Fibroblast of peridontal ligament (primary cell): ENCODE results near the gene CSF3R.
A peak's percentile ranks its signal among the peaks of the same experiment; 100 is the strongest.
"Not testable (repeated sequence)": the region's sequence is repeated elsewhere in the genome, so short reads cannot be mapped to it uniquely, and the experiment has no call there.

Source experiments
- DNase-seq: peaks from one replicate; pipeline ENCODE4 v3.0.0-alpha.2; 2010; ENCODE audit errors: extremely low read depth

CSF3R gene

DNA sequence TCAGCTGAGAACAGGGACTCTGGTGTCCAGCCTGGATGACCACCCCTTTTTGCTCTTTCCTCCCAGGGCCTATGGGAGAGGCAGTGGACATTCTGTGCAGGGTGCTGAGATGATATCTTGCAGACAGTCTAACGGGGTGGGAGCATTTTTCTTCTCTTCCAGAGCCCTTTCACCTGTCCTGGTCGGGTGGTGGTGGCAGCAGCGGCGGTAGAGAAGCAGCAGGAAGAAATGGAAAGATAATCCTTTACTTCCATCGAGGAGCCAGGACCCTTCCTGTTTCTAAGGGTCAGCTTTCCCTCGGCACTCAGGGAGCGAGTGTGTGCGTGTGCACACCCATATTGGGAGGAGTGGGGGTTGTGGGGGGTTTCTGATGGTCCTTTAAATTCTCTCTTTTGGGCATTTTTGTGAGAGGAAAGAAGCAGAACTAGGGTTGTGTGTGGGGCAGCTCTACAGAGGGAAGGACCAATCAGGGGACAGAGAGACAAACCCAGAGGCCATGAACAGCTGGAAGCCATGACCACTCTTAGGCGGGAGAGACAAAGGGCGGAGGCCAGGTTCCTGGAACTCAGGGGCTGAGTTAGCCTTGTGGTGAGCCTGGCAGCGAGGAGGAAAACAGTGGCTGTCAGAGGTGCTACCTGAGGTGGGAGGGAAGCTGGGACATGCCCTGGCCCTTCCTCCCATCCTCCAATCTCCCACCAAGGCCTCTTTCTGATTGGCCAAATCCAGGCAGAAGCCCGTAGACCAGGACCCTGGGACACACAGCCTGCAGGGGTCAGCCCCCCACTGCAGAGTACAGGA lies 31.2 kb upstream of the CSF3R start:
- DNase-seq, result no peak

DNA sequence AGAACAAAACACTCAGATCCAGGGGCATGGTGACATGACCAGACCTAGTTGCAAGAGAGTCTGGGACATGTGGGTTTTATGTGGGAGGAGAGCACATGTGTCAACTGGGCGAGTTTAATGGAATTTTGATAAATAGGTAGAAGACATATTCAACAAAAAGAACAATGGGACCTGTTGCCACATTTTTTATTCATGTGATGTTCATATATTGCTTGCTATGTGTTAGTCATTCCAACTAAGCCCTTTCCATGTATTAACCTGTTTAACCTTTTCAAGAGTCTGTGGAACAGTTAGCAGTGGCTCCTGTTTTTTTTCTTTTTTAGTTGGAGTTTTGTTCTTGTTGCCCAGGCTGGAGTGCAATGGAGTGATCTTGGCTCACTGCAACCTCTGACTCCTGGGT lies 30.1 kb upstream of the CSF3R start:
- DNase-seq, result no peak

DNA sequence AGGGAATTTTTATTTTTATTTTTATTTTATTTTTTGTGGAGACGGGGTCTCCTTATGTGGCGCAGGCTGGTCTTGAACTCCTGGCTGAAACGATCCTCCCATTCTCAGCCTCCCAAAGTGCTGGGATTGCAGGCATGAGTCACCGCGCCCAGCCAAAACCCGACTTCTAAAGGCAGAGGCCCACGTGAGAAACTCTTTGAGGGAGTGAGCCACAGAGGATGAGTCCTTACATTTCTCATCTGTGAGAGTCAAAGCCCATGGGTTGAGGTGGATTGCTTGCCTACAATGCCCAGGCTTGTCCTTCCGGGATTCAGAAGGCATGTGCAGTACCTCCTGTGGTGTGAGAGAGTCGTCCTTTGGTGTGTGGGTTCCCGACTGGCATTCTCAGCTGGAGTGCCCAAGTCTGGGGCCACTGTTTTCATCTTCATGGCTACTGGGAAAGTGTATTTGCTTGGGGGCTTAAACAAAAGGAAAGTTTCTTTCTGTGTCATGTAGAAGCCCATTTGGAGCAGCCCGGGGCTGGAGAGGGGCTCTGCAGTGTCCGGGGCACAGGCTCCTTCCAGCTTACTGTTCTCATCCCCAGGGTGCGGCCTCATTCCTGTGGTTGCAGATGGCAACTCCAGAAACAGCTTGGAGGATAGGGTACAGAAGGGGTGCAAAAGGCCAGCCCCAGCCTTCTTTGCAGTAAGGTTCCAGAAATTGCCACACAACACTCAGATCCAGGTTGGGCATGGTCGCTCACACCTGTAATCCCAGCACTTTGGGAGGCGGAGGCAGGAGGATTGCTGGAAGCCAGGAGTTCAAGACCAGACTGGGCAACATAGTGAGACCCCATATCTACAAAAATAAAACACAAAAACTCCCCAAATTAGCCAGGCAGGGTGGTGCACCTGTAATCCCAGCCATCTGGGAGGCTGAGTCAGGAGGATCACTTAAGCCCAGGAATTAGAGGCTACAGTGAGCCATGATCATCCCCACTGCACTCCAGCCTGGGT lies 29.4 kb upstream of the CSF3R start:
- DNase-seq, result peak; percentile 13

- DNase-seq, result not testable (repeated sequence)
These were observed 28.5 kb upstream of the CSF3R start for GRCh38 chr1:36511220-36511619.

- DNase-seq, result no peak
These were observed 27.7 kb upstream of the CSF3R start for GRCh38 chr1:36510418-36510817.

DNA sequence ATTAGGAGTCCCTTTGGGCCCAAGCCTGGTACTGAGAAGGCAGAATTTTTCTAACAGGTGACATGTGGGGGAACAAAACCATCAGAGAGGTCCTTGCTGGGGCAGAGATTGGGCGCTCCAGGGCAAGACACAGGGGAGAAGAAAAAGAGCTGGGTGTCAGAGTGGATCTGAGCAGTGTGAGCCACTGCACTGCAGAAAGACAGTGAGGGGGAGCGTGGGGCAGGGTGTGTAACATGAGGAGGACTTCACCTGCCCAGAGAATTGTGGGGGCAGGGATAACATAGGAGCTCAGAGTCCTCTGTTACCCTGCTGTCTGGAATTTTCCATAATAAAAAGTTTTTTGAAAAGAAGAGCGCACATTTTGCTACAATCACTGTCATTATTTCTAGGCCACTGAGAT lies 25.5 kb upstream of the CSF3R start:
- DNase-seq, result no peak

GRCh38 chr1:36506276-36506920 lies 23.7 kb upstream of the CSF3R start:
- DNase-seq, result no peak

DNA sequence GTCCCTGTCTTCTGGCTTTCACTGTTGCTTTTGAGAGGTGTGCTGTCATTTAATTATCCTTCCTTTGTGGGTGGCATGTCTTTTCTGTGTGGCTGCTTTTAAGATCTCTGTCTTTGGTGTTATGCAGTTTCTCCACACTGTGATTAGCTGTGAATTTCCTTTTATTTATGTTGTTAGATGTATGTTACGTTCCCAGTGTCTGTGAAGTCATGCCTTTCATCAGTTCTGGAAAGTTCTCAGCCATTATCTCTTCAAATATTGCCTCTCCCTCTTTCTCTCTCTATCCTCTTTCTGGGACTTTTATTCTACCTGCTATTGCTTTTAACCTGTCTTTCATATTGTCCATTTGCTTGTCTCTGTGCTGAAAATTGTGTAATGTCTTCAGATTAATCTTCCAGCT lies 21.0 kb upstream of the CSF3R start:
- DNase-seq, result no peak

GRCh38 chr1:36503159-36503558 lies 20.4 kb upstream of the CSF3R start:
- DNase-seq, result no peak

DNA sequence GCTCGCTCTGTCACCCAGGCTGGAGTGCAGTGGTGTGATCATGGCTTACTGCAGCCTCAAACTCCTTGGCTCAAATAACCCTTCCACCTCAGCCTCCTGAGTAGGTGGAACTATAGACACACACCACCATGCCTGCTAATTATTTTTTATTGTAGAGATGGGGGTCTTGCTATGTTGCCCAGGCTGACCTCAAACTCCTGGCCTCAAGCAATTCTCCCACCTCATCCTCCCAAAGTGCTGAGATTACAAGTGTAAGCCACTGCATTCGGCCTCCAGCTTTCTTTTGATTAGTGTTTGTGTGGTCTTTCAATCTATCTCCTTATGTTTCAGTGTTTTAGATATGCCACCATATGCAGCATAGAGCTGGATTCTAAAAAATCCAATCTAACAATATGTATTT lies 19.9 kb upstream of the CSF3R start:
- DNase-seq, result no peak

- DNase-seq, result not testable (repeated sequence)
These were observed 19.2 kb upstream of the CSF3R start for GRCh38 chr1:36501911-36502310.

GRCh38 chr1:36497207-36497606 lies 14.5 kb upstream of the CSF3R start:
- DNase-seq, result no peak

DNA sequence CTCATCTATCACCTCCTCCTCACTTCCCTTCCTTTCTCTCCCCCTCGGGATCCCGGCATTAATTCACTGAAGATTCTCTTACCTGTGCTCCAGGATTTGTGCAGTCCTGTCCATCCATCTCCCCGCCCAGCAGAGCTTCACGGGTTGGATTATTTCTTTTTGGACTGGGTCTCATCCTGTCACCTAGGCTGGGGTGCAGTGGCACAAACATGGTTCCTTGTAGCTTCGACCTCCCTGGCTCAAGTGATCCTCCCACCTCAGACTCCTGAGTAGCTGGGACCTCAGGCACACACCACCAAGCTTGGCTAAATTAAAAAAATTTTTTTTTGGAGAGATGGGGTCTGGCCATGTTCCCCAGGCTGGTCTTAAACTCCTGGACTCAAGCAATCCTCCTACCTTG lies 12.3 kb upstream of the CSF3R start:
- no peak for DNase-seq

DNA sequence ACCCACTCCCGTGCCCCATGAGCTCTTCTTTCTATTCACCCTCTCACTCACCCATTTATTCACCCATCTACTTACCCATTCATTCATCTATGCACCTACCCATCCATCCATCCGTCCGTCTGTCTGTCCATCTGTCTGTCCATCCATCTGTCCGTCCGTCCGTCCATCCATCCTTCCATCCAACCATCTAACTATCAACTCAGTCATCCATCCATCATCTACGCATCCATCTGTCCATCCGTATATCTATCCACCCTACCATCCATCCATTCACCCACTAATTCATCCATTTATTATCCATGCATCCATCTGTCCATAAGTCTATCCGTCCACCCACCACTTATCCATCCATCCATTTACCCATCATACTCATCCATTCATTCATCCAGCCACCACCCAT lies 10.8 kb upstream of the CSF3R start:
- DNase-seq, result no peak

GRCh38 chr1:36492491-36492890 lies 9.8 kb upstream of the CSF3R start:
- no peak for DNase-seq

DNA sequence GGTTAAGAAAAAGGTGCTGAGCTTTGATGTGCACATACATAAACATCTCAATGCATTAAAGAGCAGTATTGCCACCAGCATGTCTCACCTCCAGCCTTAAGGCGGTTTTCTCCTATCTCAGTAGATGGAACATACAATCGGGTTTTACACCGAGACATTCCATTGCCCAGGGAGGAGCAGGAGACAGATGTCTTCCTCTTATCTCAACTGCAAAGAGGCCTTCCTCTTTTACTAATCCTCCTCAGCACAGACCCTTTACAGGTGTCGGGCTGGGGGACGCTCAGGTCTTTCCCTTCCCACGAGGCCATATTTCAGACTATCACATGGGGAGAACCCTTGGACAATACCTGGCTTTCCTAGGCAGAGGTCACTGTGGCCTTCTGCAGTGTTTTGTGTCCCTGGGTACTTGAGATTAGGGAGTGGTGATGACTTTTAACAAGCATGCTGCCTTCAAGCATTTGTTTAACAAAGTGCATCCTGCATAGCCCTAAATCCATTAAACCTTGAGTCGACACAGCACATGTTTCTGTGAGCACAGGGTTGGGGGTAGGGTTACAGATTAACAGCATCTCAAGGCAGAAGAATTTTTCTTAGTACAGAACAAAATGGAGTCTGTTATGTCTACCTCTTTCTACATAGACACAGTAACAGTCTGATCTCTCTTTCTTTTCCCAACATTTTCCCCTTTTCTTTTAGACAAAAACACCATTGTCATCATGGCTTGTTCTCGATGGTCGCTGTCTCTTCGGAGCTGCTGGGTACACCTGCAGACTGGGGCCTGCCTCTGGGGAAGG lies 6.7 kb upstream of the CSF3R start:
- not testable (repeated sequence) for DNase-seq

- no peak for DNase-seq
These were observed 5.2 kb upstream of the CSF3R start for GRCh38 chr1:36487906-36488305.

DNA sequence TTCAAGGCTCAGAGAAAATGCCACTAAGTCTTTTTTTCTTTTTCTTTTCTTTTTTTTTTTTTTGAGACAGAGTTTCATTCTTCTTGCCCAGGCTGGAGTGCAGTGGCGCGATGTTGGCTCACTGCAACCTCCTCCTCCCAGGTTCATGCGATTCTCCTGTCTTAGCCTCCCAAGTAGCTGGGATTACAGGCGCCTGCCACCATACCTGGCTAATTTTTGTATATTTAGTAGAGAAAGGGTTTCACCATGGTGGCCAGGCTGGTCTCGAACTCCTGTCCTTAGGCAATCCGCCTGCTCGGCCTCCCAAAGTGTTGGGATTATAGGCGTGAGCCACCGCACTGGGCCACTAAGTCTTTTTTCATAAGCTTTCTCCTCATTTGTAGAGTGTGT lies 4.6 kb upstream of the CSF3R start:
- not testable (repeated sequence) for DNase-seq

DNA sequence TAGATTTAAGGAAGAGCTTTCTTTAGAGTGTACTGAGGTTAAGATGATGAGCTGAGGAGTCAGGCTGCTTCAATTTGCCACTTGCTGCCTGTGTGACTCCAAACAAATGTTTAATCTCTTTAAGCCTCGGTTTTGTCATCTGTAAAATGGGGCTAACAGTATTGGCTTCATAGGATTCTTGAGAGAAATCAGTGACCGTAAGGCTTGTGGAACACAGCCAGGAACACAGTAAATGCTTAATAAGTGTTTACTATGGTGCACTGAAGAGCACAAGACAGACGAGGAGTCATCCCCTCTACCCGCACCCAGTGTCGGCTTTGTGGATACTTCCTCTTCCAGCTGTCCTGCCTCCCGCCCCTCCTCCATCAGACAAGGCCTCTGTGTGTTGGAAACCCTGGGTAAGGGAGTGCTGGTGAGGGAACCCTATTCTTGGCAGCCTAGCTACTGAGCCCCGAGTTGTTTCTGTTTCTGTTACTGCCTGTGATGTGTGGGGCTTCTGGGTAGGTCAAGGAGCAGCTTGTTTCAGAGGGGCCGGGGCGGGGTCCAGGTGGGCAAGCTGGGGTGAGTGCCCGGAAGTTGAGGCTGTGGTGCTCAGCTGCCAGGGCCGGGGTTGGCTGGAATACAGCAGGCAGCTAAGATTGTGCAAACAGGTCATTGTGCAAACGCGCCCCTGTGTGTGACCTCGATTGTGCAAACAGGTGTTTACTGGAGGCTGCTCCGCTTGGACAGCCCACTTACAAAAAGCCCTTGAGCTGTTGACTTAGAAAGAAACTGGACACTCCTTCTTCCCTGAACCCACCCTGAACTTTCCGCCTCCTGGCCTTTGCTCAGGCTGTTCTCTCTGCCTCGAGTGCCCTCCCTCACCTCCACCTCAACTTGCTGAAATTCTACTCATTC lies 4.0 kb upstream of the CSF3R start:
- DNase-seq, result no peak

DNA sequence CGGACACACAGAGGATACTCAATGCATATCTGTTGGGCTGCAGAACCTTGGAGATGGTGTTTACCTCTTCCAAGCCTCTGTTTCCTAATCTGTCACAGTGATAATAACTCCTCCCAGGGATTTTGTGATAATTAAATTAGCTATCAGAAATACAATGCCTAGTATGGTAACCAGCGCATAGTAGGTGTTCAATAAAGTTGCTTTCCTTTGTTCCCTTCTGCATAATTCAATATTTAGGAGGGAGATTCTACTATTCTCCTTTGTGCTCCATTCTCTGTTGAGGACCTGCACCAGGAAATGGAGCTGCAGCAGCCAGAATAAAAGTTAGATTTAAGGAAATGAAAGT lies 3.4 kb upstream of the CSF3R start:
- no peak for DNase-seq

GRCh38 chr1:36484099-36484498 lies 1.4 kb upstream of the CSF3R start:
- no peak for DNase-seq
